Hematopoietic multipotent progenitor cell treated with erythropoietin and hydrocortisone succinate and interleukin-3 and kit ligand, for 17 days (in vitro differentiated cells): ENCODE results near the gene PRKCE.

Experiments used
- DNase-seq: peaks from one replicate; pipeline ENCODE4 v3.0.0-alpha.2; 2015; ENCODE audit warnings: low spot score

The PRKCE gene

DNA sequence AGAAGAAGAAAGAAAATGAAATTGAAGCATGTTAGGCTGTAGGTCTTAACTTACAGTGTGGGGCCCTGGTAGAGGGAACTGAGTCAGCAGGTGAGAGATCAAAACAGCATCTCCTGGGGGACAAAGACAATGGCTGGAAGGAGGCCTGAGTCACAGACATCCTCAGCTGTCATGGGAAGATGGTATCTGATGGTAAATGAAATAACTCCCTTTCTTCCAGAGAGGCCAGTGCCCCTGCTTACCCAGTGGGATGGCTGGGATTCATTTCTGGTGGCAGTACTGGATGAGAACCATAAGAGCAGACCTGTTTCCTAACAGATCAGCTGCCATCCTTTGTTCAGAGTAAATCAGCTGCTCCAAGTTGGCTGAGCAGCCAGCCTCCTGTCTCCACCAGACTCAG is 394.4 kb downstream of the PRKCE start:
- DNase-seq = no peak

DNA sequence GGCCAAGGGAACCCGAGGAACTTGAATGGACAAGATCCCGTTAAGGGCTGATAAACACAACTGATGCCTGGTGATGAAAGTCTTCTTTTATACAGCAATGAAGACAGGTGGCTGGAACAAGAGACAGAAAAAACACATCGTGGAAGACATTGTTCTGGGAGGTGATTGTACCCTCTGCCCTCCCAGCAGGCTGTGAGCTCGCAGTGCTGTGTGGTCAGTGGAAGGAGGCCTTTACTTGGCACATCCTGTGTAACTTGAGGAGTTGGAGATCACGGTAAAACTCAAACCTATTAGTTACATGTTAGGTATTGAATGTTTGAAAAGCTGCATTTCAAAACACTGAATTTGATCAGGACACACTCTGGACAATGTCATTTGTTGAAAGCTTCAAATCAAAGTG is 395.8 kb downstream of the PRKCE start:
- no peak for DNase-seq

DNA sequence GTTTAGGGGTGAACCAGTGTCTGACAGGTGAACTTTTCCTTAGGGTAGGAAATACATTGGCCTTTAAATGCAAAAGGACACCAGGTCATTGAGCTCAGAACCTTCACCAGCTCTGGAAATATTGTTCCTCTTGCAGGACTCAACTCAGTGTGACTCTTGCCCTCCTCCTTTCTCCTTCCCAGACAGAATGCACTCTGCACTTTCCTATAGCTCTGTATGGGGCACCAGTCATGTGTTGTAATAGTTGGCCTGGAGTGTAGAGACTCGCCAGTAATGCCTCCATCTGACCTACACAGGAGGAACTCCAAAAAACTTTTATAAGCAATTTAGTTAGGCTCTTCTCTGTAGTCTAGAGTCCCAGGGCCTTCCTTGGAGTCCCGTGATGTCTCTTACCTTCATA is 397.2 kb downstream of the PRKCE start:
- no peak for DNase-seq

DNA sequence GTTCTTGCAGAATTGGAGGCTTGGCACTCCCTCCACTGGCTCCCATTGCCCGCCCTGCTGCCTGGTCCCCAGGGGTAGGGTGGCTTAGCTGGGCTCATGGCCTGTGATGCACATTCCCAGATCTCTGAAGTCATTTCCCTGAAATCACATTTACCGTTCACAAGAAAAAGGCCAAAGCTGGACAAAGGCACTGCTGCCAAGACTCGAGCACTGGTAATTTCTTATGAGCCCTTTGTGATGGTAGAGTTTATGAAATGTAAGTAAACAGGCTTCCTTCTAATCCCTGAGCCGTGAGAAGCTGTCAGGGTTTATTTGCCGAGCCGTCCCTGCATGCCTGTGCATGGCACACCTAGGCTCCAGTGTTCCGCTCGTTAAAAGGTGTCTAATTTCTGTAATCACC is 398.6 kb downstream of the PRKCE start:
- DNase-seq = no peak

DNA sequence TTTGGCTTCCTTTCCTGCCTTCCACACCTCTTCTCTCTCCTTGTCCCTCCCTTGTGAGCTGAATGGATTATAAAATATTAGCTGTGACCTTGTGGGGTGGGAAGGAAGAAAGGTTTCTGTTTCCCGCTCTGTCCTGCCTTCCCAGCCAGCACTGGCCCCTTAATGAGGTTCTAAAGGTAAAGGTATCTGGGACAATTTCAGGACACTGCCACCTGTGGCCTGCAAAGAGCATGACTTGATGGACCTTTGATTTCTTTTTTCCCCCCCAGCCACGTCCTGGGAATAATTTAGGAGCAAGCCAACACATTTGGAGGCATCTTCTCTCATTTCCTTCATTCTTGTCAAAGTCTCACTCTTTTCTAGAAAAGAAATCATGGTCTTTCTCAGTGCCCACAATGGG is 399.0 kb downstream of the PRKCE start:
- no peak for DNase-seq

DNA sequence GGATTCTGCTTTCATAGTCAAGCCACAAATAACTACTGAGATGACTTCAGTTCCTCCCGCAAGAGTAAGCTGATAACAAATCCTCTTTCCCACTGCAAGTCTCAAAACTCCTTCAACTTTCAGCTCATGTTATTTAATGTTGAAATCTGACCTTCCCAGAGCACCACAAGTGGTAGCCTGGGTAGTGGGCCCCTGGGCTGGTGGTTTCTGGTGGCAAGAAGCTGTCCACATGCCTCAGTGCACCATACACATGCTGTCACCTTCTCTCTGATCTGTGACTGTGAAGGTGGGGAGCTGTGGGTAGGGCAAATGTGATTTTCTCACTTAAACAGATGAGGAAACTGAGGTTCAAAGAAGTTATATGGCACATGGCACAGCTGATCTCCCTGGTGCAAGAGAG is 399.6 kb downstream of the PRKCE start:
- DNase-seq = no peak

DNA sequence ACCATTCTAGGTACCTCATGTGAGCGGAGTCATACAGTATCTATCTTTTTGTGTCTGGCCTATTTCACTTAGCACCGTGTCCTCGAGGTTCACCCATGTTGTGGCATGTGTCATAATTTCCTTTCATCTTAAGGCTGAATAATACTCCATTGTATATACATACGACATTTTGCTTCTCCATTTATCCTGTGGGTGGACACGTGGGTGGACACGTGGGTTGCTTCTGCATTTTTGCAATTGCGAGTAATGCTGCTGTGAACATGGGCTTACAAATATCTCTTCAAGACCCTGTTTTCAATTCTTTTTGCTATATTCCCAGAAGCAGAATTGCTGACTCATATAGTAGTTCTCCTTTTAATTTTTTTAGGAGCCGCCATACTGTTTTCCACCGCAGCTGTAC is 402.1 kb downstream of the PRKCE start:
- DNase-seq = no peak

DNA sequence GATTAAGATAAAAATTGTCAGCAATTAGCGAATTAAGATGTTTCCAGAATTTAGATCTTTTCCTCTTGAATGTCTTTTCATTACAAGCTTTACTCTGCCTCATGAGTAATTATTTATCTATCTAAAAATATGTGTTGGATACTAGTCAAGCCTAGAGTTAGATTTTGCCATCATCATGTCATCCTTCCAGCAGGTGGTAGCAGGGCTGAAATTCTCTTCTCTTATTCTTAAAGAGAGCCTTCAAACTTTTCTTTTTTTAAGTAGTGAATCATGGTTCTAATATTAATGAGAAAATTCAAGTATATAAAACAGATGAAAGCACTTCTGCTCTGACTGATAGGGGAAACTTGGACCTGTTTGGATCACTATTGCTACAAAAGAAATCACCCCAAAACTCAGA is 405.1 kb downstream of the PRKCE start:
- no peak for DNase-seq

DNA sequence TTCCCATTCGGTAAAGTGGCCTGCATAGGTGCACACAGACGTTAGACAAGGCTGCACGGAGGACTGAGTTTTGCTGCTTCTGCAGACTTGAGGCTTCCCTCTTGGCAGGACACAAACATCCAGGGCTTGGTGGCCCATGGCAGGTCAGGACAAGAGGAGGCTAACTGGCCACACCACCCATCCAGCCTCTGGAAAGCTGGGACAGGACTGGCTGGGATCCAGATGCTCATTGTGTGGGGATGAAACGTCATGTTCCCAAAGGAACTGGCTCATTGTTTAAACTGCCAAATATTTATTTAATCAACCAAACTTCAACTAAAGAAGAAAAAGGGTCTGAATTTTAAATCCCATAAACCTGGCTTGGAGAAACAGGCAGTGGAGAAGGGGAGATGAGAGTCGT is 406.7 kb downstream of the PRKCE start:
- DNase-seq = no peak

DNA sequence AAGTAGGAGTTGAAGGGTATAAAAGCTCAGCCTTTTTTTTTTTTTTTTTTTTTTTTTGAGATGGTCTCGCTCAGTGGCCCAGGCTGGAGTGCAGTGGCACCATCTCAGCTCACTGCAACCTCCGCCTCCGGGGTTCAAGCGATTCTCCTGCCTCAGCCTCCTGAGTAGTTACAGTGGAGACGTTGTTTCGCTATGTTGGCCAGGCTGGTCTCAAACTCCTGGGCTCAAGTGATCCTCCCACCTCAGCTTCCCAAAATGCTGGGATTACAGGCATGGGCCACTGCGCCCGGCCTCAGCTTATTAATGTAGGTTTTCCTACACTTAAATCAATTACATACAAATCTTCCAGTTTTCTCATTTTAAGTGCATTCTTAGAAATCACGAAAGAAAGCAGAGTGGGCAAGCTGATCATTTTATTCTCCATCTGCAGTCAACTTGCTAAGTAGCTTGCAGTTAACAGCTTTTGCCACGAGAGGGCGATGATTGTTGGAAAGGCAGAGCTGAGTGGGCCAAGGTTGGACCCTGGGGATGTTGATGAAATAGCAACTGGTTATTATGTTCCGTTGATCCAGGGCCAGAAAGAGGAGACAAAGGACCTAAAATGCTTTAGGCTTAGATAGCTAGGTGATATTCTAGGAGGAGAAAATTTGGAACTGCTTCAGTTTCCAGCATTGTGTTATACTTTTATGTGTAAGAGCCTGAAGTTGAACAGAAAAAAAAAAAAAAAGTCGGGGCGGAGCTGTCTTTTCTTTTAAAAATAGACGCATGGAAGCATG is 411.4 kb downstream of the PRKCE start:
- peak; percentile 50 for DNase-seq

DNA sequence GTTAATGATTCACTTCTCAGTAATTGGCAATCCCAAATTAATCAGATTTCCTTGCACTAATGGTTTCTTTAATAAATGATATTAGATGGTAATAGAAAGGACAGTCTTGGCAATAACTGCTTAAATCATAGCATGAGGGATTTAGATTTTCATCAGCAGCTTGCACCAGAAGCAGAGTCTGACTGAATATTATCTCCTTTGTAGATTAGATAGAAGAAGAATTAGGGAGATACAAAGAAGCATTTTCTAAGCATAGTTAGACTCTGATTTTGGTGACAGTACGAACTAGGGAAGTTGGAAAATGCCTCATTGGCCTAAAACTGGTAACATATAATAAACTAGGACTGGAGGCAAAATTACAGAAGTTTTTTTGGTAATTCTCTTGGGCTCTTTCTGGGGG is 412.9 kb downstream of the PRKCE start:
- DNase-seq = no peak

DNA sequence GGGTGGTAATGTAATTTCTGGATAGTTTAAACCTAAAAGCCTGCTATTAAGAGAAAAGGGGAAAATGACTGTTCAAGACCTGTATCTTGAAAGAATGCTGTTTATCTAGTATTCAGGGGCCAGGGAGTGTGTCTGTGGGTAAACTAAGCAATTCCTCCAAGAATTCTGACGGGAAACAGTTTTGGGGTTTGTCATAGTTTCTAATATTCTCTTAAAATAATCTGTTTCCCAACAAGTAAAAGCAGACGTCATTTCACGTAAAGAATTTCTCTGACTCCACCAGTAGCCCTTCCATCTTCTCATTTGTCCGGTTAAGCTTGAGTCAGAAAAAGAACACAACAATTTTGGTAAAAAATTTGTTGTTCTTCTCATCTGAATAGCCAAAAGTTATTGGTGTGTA is 413.7 kb downstream of the PRKCE start:
- no peak for DNase-seq

DNA sequence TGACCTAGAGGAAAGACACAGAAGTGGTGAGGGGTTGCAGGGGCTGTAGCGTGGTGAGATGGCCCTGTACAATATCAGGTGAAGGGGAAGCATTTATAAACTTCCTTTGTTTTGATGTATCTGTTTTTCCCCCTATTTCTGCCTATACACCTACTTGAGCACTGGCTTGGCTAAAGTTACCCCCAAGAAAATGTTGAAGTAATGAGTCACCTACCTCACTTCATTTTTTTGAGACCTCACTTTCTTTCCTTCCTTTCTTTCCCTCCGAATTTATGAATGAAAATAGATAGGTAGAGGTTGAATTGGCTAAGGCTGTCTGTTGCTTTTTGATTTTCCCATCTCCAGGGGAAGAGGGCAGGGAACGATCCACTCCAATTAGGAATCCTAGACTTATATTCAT is 414.6 kb downstream of the PRKCE start:
- DNase-seq = no peak

DNA sequence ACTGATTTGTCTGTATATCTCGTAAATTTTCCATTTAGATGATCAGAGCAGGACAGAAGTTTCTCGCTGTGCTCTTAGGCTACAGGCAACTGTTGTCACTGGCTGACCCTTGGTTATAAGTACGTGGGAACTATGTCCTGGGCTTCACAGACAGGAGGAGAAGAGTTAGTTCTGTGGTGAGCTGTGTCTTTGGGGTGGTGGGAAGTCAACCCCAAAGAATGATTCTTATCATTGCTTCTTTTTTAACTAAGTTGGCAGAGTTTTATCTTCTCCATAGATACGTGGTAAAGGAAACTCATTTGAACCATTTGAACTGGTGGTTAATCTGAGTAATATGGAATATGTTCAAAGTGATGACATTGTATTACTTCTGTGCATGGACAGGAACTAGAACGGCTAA is 415.1 kb downstream of the PRKCE start:
- DNase-seq = no peak

DNA sequence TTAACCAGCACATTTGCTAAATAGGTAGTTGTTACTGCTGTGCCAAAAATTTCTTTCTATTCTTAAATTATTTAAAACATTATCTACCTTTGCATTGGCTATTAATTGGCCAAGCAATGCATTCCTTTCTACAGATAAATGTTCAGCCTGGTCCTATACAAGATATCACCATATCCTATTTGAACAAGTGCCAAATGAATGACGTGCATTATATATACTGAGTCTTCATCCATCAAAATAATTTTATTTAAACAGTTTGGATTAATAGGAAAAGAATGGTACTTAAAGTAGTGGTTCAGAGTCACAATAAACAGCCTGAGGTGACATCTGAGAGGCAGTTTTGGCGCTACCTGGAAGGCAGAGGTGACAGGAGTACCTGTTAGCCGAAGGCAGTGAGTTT is 415.6 kb downstream of the PRKCE start:
- DNase-seq = no peak

DNA sequence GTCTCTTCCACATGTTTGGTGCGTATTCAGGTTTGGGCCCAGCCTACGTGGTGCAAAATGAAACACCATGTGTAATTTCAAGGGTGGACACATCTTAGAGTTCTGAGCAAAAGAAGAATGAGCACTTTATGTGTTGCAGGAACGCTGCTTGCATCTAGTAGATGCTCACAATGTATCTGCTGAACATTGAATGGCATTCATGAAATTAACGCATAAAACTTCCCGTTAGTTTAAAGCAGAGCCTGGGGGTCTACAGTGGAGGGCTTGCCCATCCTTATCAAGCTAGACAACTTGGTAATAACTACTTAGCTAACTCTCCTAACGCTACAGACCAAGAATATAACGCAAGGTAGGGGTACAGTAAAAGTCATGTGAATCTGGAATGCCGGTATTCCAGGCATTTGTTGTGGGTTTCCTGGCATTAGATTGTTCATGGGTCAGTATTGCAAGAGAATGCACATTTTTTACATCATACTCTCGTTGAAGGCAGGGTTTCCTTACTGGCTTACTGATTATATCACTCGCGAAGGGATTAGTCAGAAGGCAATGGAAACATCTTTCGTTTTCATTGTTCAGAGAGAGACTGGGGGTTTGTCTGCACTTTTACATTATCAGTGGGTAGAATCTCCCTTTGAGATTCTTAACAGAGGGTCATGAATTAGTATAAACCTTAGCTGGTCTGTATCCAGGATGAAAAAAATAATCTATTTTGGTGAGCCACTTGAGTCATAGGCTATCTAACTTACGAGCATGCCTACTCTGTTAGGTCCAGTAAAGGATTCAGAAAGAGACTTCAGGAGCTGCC is 416.2 kb downstream of the PRKCE start:
- no peak for DNase-seq

DNA sequence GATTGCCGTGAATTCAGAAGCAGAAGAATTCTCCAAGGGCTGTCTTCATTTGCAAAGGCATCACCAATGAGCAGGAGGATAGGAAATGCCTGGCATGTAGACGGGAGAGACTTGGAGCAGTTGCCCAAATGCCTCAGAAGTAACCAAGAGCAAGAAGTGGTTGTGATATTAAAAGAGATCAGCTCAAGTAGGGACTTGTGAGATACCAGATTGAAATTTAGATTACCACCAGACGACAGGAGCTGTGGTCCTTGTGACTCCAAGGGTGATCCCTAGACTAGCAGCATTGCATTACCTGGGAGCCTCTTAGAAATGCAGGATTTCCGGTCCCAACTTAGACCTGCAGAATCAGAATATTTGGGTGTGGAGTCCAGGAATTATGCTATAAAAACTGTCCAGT is 417.2 kb downstream of the PRKCE start:
- no peak for DNase-seq

DNA sequence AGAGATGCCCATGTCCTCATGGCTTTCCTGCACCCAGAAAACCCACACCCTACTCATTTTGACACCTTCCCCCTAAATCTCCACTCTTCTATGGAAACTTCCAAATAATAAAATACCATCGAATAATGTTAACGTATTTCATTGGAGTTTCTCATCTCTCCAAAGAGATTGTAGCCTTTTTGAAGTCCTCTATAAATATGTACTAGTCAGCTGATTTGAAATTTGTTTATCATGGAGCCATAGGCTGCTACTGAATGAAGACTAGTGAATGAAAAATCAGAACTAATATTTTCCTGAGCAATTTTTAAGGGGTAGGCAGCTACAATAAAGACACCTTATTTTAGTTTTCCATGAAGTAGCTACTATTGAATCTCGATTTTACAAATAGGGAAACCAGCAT is 419.6 kb downstream of the PRKCE start:
- no peak for DNase-seq

DNA sequence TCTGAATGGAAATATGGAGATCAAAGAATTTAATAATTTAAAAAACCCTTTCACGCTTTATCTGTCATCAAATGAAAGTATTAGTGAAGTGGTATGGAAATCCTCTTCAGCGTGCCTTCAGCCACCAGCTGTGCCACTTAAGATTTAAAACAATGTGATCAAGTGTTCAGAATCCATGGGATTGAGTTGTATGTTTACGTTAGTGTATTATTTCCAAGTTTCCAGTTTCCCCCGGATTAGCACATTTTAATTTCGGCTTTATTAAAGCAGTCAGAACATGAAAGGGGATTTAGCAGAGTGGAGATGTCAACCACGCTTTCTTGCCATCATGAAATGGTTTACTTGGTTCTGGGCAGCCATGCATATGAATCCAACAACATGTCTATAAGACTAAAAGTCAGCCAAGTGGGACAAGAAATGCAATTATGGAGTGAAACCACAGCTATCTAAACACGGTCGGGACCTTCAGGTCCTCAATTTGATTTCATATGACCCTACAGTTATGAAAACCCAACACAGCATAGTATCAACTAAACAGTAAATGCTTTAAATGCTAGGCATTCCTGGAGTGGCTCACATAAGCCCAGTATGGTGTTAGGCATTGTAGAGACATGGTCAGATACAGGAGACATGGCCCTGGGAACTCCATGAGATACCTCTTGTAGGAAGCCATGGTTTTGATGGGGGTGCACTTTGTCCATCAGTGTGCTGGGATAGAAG is 420.8 kb downstream of the PRKCE start:
- no peak for DNase-seq

DNA sequence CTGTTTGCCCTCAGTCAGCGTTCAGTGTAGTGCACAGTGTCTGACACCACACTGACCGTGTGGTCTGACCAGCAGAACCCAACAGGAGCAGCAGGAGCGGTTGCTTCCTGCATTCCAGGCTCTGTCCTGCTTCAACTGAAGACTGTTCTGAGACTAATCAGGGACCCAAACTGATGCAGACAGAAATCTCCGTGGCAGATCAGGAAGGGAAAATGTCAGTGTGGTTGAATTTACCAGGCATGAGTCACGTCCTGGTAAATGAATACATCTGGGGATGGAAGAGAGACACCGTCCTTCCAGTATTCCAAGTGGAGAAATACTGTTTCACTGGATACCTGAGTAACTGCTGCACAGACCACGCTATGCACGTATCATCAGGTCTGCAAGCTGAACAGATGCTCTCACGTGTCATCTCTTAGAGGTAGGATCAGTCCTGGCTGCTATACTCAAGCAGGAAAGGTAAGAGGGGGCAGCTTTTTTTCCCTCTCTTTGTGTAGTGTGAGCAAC is 422.1 kb downstream of the PRKCE start:
- DNase-seq = no peak

DNA sequence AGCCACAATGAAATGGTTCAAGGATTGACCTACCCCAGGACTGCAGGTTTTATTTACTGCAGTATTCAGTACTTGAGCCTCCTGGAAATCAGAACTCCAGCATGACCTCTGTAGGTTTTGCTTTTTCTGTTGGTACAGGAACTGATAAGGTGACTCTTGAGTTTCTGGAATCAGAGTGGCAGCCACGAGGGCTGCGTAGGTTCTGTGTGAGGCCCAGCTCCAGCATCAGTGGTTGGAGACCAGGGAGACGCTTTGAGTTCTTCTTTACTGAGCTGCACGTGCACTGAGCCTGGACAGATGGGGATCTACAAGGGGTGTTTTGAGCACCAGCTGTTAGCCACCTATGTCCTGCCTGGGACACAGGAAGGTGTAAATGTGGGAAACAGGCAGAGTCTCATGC is 423.0 kb downstream of the PRKCE start:
- DNase-seq = no peak

DNA sequence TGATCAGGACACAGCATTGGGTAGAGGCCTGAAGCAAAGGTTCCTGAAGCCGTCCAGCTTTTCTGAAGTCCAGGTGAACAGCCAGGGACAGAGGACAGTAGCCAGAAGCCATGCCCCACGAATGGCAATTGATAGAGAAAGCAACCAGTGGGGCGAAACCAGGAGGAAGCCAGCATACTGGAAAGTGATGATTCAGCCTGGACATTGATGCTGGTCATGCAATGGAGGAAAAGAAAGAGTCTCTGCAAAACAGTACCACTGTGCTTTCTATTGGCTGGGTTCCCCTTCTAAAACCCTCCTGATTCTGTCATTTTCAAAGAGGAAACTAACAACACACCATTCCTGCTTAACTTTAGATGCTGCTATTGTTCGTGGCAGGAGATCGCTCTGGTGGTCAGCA is 424.4 kb downstream of the PRKCE start:
- DNase-seq = no peak

DNA sequence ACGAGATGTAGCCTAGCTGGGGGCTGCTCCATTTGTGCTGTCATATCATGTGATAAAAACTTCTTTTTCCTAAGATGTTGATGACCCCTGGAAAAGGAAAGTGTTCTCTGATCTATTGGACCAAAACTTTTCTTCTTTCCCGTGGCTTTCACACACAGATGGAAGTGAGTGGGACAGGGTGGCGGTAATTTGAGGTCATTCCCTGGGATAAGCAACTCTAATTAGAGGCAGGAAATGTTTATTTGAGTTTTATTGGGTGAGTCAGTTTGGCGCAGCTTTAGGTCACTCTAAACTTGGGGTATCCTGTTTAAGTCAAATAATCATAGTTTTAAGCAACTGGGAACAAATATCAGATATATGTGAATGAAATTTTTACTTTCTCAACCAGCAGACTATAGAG is 424.8 kb downstream of the PRKCE start:
- no peak for DNase-seq
